Aorta (tissue), 5 donors: ENCODE results near the gene SPATC1L. TPM values are rescaled to one million over a fixed set of nuclear protein-coding genes. Genes with fewer than 3 reads are reported as not detected.
A peak's percentile ranks its signal among the peaks of the same experiment; 100 is the strongest.

Experiments used
- ATAC-seq: fragments of 200-7000 bp; cut with Tn5 transposase; one replicate; pipeline ENCODE4 v1.9.1; 2022; ENCODE audit warnings: moderate library complexity; ENCODE audit not compliant: low FRiP score
- DNase-seq, 2 donors: peaks; one replicate each; pipeline ENCODE4 v3.0.0-alpha.2; 2020
- H3K27ac ChIP-seq, 2 donors: one replicate each; pipeline ENCODE4 v1.5.1; 2013; ENCODE audit warnings: low read length in 2 of 2, mild to moderate bottlenecking in 2 of 2, moderate library complexity in 2 of 2, control low read depth in 1 of 2, inconsistent platforms in 1 of 2, low read depth in 1 of 2
- H3K27me3 ChIP-seq, 2 donors: one replicate each; pipeline ENCODE4 v1.6.1; 2013; ENCODE audit warnings: control low read depth in 1 of 2, low read length in 1 of 2, mild to moderate bottlenecking in 1 of 2, moderate library complexity in 1 of 2; ENCODE audit not compliant: insufficient read depth in 2 of 2, control insufficient read depth in 1 of 2
- H3K36me3 ChIP-seq, 2 donors: one replicate each; pipeline ENCODE4 v1.6.1; 2013; ENCODE audit warnings: control low read depth in 1 of 2, low read length in 1 of 2, mild to moderate bottlenecking in 1 of 2; ENCODE audit not compliant: insufficient read depth in 2 of 2, control insufficient read depth in 1 of 2
- H3K4me1 ChIP-seq, 2 donors: one replicate each; pipeline ENCODE4 v1.6.1; 2013; ENCODE audit warnings: low read length in 2 of 2, control low read depth in 1 of 2, mild to moderate bottlenecking in 1 of 2, moderate library complexity in 1 of 2; ENCODE audit not compliant: insufficient read depth in 2 of 2, control insufficient read depth in 1 of 2
- H3K4me3 ChIP-seq, 2 donors: one replicate each; pipeline ENCODE4 v1.5.1; 2013; ENCODE audit warnings: low read length in 2 of 2, control low read depth in 1 of 2, mild to moderate bottlenecking in 1 of 2
- H3K9me3 ChIP-seq: one replicate; pipeline ENCODE4 v1.6.1; 2013; ENCODE audit warnings: mild to moderate bottlenecking, low read length; ENCODE audit not compliant: control insufficient read depth
- WGBS, 2 donors: extraction: QIAGEN DNeasy Blood & Tissue Kit; methylation state at CpG; one replicate each; pipeline ENCODE4 v1.1.7; 2013; 5-methylcytosine and 5-hydroxymethylcytosine counted together
- intact Hi-C, 2 donors: fragments of 100-400 bp; cut with DNase I; formaldehyde crosslinking; loops; one replicate each; pipeline versions ENCODE4 v1.14.2 to v1.15.0; 2022
- polyA plus RNA-seq, 2 donors: library from polyadenylated mRNA; stranded (reverse); fragments of 200-250 nt; gene quantifications; one replicate each; pipeline ENCODE4 v1.2.3, GENCODE V29; 2013
- total RNA-seq, 2 donors: library from RNA; stranded (reverse); fragmentation: NEBNext Ultra II Directional; extraction: Animal tissue kit (Norgen Biotek cat#: 25700); gene quantifications; one replicate each; pipeline ENCODE4 v1.2.1, GENCODE V29; 2021
- donor health status: healthy with polysubstance abuse.
- donor health status: Bipolar disorder and iron deficiency.
- donor health status: DM: no; HTN: no; CAD: no.
- donor health status: DM: no; HTN: no; CAD: no.
- donor health status: DM: yes; HTN: yes; CAD: no.

SPATC1L gene
- total and polyA plus RNA-seq, 4 donors = 2.4 to 47.9 (median 8.8) TPM

DNA sequence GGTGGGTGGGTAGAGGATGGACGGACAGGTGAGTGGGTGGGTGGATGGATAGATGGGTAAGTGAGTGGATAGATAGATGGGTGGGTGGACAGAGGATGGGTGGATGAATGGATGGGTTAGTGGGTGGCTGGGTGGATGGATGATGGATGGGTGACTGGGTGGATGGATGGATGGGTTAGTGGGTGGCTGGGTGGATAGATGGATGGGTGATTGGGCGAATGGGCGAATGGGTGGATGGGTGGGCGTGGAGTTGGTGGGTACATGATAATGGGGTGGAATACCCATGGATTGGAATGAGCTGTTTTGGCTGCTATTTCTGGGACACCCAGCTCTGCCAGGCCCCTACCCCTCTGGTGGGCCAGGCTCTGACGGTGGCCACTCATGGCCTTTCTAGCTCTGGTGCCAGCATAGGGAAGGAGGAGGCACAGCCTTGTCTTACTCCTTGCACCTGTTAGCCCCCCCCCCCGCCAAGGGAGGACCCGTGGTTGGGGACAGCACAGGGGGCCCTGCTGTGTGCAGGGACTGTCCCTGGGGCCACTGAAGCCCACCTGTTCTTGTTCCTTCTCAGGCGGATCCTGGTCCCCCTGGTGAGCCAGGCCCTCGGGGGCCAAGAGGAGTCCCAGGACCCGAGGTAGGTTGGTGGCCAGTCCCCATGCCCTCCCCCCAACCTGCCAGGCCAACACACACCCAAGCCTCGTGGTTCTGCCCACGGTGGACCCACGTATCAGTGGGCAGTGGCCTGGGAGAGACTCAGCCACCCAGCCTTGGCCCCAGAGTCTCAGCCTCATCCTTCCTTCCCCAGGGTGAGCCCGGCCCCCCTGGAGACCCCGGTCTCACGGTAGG lies 60.0 kb downstream of the SPATC1L start:
- no peaks in the 10 kb centered on the region for H3K4me1 ChIP-seq
- H3K27ac ChIP-seq = no peak overlapping the region
- WGBS, 2 donors = 90 to 93% methylated on average over 15 to 16 of the region's 16 CpGs
- peaks cover 6 to 23% of the 10 kb centered on the region in 2 donors for H3K36me3 ChIP-seq
- DNase-seq (peak; percentile 38 to 69), ATAC-seq (no peak)
- no peaks in the 10 kb centered on the region for H3K9me3 ChIP-seq
- intact Hi-C loops = no loop called here
- H3K27me3 ChIP-seq = no peaks in the 10 kb centered on the region
- no peak overlapping the region for H3K4me3 ChIP-seq

DNA sequence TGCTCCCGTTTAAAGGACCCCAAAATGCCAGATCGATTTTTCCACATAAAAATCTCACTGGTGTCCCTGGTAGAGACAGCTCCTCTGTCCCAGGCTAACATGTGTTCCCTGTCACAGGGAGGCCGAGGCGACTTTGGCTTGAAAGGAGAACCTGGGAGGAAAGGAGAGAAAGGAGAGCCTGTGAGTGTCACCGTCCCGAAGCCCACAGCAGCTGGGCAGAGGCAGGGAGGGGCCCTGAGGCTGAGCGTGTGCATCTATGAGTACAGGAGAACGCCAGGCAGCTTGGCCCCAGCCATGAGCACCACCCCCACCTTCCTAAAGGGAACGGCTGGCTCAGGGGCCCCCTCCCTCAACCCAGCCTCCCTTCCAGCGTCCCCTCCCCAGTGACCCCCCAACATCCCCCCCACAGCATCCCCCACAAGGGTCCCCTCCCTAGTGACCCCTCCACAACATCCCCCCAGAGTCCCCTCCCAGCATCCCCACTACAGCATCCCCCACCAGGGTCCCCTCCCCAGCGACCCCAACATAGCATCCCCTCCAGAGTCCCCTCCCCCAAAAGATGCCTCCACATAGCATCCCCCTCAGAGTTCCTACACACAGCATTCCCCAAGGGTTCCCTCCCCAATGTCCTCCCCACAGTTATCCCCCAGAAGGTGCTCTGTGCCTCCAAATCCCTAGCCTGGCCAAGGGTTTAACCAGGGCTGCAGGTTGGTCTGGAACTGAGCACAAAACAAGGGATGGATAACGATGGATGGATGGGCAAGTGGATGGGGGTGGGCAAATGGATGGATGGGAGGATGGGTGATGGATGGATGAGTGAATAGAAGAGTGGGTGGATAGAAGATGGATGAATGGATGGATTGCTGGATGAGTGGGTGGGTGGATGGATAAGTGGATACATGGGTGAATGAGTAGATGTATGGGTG lies 61.2 kb downstream of the SPATC1L start:
- no peaks in the 10 kb centered on the region for H3K9me3 ChIP-seq
- H3K36me3 ChIP-seq = peaks cover 13 to 34% of the 10 kb centered on the region in 2 donors
- H3K27ac ChIP-seq = no peak overlapping the region
- intact Hi-C loops = no loop called here
- no peaks in the 10 kb centered on the region for H3K27me3 ChIP-seq
- DNase-seq (peak; percentile 27 to 55), ATAC-seq (no peak)
- no peak overlapping the region for H3K4me3 ChIP-seq
- 93 to 94% methylated on average over 12 of the region's 12 CpGs for WGBS, 2 donors
- H3K4me1 ChIP-seq = no peaks in the 10 kb centered on the region

DNA sequence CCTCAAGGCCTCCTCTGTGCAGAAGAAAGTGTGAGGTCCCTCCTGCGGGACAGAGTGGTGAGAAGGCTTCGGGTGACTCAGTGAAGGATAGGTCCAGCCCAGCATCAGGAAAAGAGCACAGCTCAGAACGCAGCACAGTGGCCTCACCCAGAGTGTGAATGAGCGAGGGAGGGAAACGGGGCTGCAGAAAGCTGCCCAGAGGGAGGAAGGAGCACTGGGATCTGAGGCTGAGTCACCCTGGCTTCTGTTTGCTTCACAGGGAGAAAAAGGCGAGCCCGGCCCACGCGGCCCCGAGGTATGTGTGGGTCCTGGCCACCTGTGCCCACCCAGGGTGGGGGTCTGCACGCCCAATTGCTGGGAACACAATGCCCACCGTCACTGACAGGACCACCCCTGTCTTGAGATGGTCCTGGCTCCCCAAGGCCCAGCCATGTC lies 62.0 kb downstream of the SPATC1L start:
- ATAC-seq (no peak), DNase-seq (peak; percentile 41 to 51)
- H3K27me3 ChIP-seq = no peaks in the 10 kb centered on the region
- H3K4me3 ChIP-seq = no peak overlapping the region
- H3K9me3 ChIP-seq = no peaks in the 10 kb centered on the region
- intact Hi-C loops = no loop called here
- H3K4me1 ChIP-seq = no peaks in the 10 kb centered on the region
- H3K27ac ChIP-seq = no peak overlapping the region
- WGBS, 2 donors = 82% methylated on average over 11 to 12 of the region's 12 CpGs
- peaks cover 13 to 37% of the 10 kb centered on the region in 2 donors for H3K36me3 ChIP-seq

DNA sequence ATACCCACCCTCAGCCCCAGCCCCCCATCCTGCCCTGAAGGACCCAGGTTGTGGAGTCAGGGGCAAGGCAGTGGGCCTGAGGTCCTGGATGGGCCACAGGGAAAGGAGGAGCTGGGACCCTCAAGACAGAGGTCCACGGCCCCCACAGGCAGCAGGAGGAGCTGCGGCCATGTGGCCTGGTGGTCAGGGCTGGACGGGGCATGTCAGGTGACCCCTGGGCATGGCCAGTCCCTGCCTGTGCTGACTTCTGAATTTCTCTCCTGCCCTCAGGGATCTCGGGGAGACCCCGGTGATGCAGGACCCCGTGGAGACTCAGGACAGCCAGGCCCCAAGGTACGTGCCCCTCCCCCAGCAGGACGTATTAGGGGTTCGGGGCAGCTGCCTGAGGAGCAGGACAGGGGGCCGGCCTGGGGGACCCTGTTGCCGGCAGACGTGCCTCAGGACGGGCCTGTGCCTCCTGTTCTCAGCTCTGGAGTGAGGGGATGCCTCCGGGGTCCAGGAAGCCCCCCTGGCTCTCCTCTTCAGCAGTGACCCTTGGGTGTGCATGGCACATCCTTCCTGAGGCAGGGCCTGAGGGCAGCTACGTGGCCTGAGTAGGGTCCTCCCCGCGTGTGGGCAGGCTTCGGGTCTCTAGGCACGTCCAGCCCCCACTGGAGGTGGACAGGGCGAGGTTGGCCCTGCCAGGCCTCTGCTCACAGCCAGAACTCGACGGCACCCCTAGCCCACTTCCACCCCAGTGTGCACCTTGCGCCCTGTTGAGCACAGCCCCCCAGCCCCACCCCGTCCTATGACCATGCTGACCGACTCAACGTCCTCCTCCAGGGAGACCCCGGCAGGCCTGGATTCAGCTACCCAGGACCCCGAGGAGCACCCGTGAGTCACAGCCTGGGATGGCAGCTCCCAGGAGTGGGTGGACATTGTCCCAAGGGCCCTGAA lies 62.7 kb downstream of the SPATC1L start:
- intact Hi-C loops = no loop called here
- Histone ChIP-seq H3K4me3 (no peak overlapping the region), H3K27me3 (no peaks in the 10 kb centered on the region), H3K27ac (no peak overlapping the region), H3K9me3 (no peaks in the 10 kb centered on the region), H3K36me3 (peaks cover 16 to 41% of the 10 kb centered on the region in 2 donors), H3K4me1 (no peaks in the 10 kb centered on the region)
- ATAC-seq (no peak), DNase-seq (peak; percentile 41 to 74)
- WGBS, 2 donors = 89 to 90% methylated on average over 29 of the region's 29 CpGs

DNA sequence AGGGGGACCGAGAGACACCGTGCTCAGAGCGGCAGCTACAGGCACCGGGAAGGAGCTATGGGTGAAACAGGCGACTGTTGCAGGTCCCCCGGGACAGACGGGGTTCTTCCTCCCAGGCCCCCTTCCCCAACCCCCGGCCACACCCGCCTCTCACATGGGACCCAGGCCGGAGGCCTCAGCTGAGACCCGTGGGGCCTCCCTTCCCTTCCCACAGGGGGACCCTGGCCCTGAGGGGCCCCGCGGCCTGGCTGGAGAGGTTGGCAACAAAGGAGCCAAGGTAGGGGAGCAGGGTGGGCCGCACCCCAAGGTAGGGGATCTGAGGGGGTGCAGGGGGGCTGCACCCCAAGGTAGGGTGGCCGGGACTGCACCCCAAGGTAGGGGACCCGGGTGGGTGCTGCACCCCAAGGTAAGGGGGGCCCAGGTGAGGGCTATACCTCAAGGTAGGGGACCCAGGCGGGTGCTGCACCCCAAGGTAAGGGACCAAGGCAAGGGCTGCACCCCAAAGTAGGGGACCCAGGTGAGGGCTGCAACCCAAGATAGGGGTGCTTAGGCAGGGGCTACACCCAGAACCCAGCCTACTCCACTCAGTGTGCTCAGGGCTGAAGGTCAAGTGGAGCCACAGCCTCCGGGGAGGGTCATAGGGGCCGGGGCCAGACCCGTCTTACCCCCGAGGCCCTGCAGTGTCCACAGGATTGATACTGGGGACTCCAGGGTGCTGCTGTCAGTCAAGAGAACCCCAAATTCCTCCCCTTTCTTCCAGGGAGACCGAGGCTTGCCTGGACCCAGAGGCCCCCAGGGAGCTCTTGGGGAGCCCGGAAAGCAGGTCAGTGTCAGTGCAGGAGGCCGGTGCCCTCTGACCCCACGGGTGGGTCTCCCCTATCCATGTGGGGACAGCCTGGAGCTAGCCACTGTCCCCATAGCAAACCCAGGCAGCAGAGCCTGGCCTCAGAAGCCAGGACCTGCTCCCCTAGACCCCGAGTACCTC lies 63.7 kb downstream of the SPATC1L start:
- 84 to 87% methylated on average over 24 to 26 of the region's 26 CpGs for WGBS, 2 donors
- H3K9me3 ChIP-seq = no peaks in the 10 kb centered on the region
- intact Hi-C loops = no loop called here
- no peaks in the 10 kb centered on the region for H3K27me3 ChIP-seq
- ATAC-seq (no peak), DNase-seq (peak; percentile 47 to 70)
- no peak overlapping the region for H3K27ac ChIP-seq
- no peak overlapping the region for H3K4me3 ChIP-seq
- peaks cover 18 to 45% of the 10 kb centered on the region in 2 donors for H3K36me3 ChIP-seq
- no peaks in the 10 kb centered on the region for H3K4me1 ChIP-seq

DNA sequence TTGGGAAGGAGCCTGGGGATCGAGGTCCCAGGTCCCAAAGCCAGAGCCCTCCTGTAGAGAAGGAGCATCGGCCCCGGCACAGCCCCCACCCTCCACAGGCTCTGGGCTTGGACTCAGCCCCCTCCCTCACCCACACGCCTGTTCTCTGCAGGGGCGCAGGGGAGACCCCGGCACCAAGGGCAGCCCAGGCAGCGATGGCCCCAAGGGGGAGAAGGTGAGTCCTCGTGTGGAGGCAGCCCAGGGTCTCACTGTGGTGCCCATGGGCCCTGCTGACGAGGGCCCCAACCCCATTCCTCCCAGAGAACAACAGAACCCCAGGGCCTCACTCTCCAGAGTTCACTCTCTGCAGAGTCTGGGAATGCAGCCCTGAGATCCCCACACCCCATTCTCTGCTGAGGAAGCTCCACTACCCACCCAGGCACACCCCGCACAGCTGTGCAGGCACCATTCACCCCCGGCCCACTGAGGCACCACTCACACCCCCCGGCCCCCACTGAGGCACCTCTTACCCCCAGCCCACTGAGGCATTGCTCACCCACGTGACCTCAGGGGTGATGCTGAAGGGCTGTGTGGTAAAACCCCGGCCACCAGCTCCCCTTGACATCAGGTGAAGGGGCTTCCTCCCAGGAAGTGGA lies 64.5 kb downstream of the SPATC1L start:
- no peak for ATAC-seq
- intact Hi-C loops = no loop called here
- 83 to 85% methylated on average over 11 to 14 of the region's 14 CpGs for WGBS, 2 donors
- H3K4me1 ChIP-seq = no peaks in the 10 kb centered on the region
- H3K4me3 ChIP-seq = no peak overlapping the region
- H3K36me3 ChIP-seq = peaks cover 18 to 42% of the 10 kb centered on the region in 2 donors
- peak; percentile 42 to 58 for DNase-seq
- H3K27ac ChIP-seq = no peak overlapping the region
- H3K9me3 ChIP-seq = no peaks in the 10 kb centered on the region
- H3K27me3 ChIP-seq = no peaks in the 10 kb centered on the region

DNA sequence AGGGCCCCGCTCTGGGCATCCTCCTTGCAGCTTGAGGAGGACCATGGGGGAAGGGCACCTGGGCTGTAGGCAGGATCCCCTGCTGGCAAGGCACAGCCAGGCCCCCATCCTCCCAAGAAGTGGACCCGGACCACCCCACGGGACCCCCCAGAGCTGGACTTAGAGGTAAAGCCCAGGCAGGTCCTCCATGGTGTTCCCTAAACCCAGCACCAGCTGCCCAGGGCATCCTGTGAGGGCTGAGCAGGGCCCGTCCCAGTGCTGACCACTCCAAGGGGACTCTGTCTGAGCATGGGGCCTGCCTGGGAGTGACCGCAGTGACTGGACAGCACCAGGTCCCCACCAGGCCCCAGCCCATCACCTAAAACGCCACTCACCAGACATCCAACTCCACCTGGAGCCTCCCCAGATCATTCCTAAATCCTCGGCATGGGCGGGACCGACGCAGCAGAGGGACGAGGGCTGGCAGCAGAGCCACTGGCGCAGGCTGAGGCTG lies 65.1 kb downstream of the SPATC1L start:
- WGBS, 2 donors = 90 to 92% methylated on average over 12 of the region's 12 CpGs
- H3K27ac ChIP-seq = no peak overlapping the region
- no peaks in the 10 kb centered on the region for H3K27me3 ChIP-seq
- DNase-seq (peak in 1 of 2 donors; percentile 45), ATAC-seq (no peak)
- H3K9me3 ChIP-seq = no peaks in the 10 kb centered on the region
- H3K4me3 ChIP-seq = no peak overlapping the region
- intact Hi-C loops = no loop called here
- H3K36me3 ChIP-seq = peaks cover 18 to 42% of the 10 kb centered on the region in 2 donors
- no peaks in the 10 kb centered on the region for H3K4me1 ChIP-seq
